DOHH2 (cell line): ENCODE data around the gene LHFPL4.
"Not testable (repeated sequence)": the region's sequence is repeated elsewhere in the genome, so short reads cannot be mapped to it uniquely, and the experiment has no call there.

Experiments
- H3F3A ChIP-seq: fragments of 200-600 bp; sonication (generic), shearing (Covaris generic); 2 replicates; pipeline ENCODE4 v1.6.0; 2016; ENCODE audit warnings: antibody characterized with exemption, mild to moderate bottlenecking; ENCODE audit not compliant: control insufficient read depth, insufficient read depth
- H3K27ac ChIP-seq: fragments of 200-600 bp; sonication (generic); 2 replicates; pipeline ENCODE4 v1.5.1; 2014; ENCODE audit warnings: low read depth, mild to moderate bottlenecking, low read length, moderate library complexity
- H3K27me3 ChIP-seq: fragments of 200-600 bp; sonication (generic); 2 replicates; pipeline ENCODE4 v1.6.1; 2014; ENCODE audit warnings: mild to moderate bottlenecking, low read length, mixed read lengths; ENCODE audit not compliant: control insufficient read depth
- H3K36me3 ChIP-seq: fragments of 200-600 bp; sonication (generic); 2 replicates; pipeline ENCODE4 v1.6.1; 2014; ENCODE audit warnings: mild to moderate bottlenecking, low read length, moderate library complexity, mixed read lengths; ENCODE audit not compliant: control insufficient read depth
- H3K4me1 ChIP-seq: fragments of 200-600 bp; sonication (generic); 2 replicates; pipeline ENCODE4 v1.6.1; 2014; ENCODE audit warnings: mild to moderate bottlenecking, low read length, mixed read lengths; ENCODE audit not compliant: control insufficient read depth
- H3K4me2 ChIP-seq: fragments of 200-600 bp; sonication (generic); 2 replicates; pipeline ENCODE4 v1.6.0; 2014; ENCODE audit warnings: mild to moderate bottlenecking, low read length, moderate library complexity
- H3K4me3 ChIP-seq: fragments of 200-600 bp; sonication (generic); 2 replicates; pipeline ENCODE4 v1.5.1; 2014; ENCODE audit warnings: mild to moderate bottlenecking, low read length, mixed read lengths
- H3K79me2 ChIP-seq: fragments of 200-600 bp; sonication (generic); 2 replicates; pipeline ENCODE4 v1.6.1; 2014; ENCODE audit warnings: mild to moderate bottlenecking, low read length, mixed read lengths; ENCODE audit not compliant: control insufficient read depth
- H3K9me2 ChIP-seq: fragments of 200-600 bp; sonication (generic); replicated peaks from 2 replicates; pipeline ENCODE4 v1.6.1; 2014; ENCODE audit warnings: mild to moderate bottlenecking, low read length, mixed read lengths; ENCODE audit not compliant: control insufficient read depth
- H3K9me3 ChIP-seq: fragments of 200-600 bp; sonication (generic); 2 replicates; pipeline ENCODE4 v1.6.1; 2014; ENCODE audit warnings: antibody characterized with exemption, low read length, mixed read lengths; ENCODE audit not compliant: control insufficient read depth, insufficient read depth
- H4K20me1 ChIP-seq: fragments of 200-600 bp; sonication (generic); 2 replicates; pipeline ENCODE4 v1.6.0; 2014; ENCODE audit warnings: low read depth, mild to moderate bottlenecking, antibody characterized with exemption, low read length, moderate library complexity; ENCODE audit not compliant: control insufficient read depth, insufficient read depth
- EZH2phosphoT487 ChIP-seq: fragments of 200-600 bp; sonication (generic); IDR thresholded peaks from 2 replicates; pipeline ENCODE4 v1.6.1; 2017; ENCODE audit warnings: borderline replicate concordance, mild to moderate bottlenecking, antibody characterized with exemption, low read length, moderate library complexity, mixed read lengths
- TF ChIP-seq, protein P1 (sequence below): fragments of 200-600 bp; sonication (generic); IDR thresholded peaks from one replicate; pipeline ENCODE4 v1.5.1; 2014; ENCODE audit warnings: antibody characterized with exemption, mild to moderate bottlenecking, low read depth, low read length; ENCODE audit not compliant: poor library complexity, severe bottlenecking

LHFPL4 gene

DNA sequence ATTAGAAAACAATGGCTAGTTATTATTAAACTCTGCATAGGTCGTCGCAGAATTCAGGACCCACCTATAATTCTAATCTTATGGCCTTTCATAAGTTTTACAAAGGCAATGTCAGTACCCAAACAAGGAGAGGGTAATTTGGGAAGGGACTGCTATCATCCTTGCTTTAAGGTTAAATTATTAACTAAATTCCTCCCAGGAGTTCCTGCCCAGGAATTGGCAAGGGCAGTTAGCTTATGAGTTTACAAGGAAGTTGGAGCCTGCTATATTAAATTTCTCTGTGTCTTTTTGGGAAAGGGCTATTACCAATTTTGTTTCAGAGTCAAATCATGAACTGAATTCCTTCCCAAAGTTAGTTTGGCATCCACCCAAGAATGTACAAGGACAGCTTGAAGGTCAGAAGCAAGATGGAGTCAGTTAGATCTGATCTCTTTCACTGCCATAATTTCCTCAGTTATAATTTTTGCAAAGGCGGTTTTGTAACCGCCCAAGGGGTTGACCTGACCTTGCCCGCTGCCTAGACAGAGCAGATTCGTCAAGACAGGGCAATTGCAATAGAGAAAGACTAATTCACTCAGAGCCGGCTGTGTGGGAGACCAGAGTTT lies 45.3 kb upstream of the LHFPL4 start:
- no peak for TF ChIP-seq EZH2phosphoT487
- TF ChIP-seq, protein P1, sequence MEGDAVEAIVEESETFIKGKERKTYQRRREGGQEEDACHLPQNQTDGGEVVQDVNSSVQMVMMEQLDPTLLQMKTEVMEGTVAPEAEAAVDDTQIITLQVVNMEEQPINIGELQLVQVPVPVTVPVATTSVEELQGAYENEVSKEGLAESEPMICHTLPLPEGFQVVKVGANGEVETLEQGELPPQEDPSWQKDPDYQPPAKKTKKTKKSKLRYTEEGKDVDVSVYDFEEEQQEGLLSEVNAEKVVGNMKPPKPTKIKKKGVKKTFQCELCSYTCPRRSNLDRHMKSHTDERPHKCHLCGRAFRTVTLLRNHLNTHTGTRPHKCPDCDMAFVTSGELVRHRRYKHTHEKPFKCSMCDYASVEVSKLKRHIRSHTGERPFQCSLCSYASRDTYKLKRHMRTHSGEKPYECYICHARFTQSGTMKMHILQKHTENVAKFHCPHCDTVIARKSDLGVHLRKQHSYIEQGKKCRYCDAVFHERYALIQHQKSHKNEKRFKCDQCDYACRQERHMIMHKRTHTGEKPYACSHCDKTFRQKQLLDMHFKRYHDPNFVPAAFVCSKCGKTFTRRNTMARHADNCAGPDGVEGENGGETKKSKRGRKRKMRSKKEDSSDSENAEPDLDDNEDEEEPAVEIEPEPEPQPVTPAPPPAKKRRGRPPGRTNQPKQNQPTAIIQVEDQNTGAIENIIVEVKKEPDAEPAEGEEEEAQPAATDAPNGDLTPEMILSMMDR = no peak
- no peaks in the 10 kb centered on the region for H3K4me1 ChIP-seq
- H3F3A ChIP-seq = no peaks in the 10 kb centered on the region
- H3K79me2 ChIP-seq = no peaks in the 10 kb centered on the region
- H3K9me3 ChIP-seq = no peaks in the 10 kb centered on the region
- H4K20me1 ChIP-seq = no peaks in the 10 kb centered on the region
- no peak overlapping the region for H3K4me3 ChIP-seq
- H3K9me2 ChIP-seq = no peaks in the 10 kb centered on the region
- H3K36me3 ChIP-seq = no peaks in the 10 kb centered on the region
- no peaks in the 10 kb centered on the region; the same call in none of the 2 replicates for H3K27me3 ChIP-seq
- H3K27ac ChIP-seq = no peak overlapping the region
- H3K4me2 ChIP-seq = no peak overlapping the region

DNA sequence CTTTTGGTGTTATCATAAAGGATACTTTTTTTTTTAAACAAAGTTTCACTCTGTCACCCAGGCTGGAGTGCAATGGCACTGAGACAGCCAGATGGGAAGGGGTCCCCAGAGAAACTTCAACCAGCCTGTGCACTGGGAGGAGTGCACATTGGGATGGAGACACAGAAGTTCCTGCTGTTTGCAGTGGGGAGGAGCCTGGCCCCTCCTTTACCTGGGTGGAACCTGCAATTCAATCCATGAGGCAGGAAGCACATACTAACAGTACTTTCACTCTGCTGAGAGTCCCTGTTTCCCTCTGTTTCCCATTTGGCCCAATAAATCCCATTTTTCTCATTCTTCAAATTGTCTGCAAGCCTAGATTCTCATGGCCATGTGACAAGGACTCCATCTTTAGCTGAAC lies 42.3 kb upstream of the LHFPL4 start:
- no peaks in the 10 kb centered on the region for H3K9me3 ChIP-seq
- H3F3A ChIP-seq = no peaks in the 10 kb centered on the region
- H3K9me2 ChIP-seq = no peaks in the 10 kb centered on the region
- H3K27me3 ChIP-seq = no peaks in the 10 kb centered on the region; the same call in none of the 2 replicates
- H3K79me2 ChIP-seq = no peaks in the 10 kb centered on the region
- H3K4me2 ChIP-seq = no peak overlapping the region
- H3K4me1 ChIP-seq = no peaks in the 10 kb centered on the region
- no peaks in the 10 kb centered on the region for H3K36me3 ChIP-seq
- TF ChIP-seq, protein P1 = no peak
- TF ChIP-seq EZH2phosphoT487 = no peak
- H3K27ac ChIP-seq = no peak overlapping the region
- H3K4me3 ChIP-seq = no peak overlapping the region
- H4K20me1 ChIP-seq = no peaks in the 10 kb centered on the region

DNA sequence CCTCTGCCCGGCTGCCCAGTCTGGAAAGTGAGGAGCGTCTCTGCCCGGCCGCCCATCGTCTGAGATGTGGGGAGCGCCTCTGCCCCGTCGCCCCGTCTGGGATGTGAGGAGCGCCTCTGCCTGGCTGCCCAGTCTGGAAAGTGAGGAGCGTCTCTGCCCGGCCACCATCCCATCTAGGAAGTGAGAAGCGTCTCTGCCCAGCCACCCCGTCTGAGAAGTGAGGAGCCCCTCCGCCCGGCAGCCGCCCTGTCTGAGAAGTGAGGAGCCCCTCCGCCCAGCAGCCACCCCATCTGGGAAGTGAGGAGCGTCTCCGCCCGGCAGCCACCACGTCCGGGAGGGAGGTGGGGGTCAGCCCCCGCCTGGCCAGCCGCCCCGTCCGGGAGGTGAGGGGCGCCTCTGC lies 38.2 kb upstream of the LHFPL4 start:
- H3K4me2 ChIP-seq, H3K9me3 ChIP-seq, H4K20me1 ChIP-seq, H3F3A ChIP-seq, H3K27ac ChIP-seq, H3K4me3 ChIP-seq, H3K9me2 ChIP-seq, H3K36me3 ChIP-seq, H3K27me3 ChIP-seq, H3K79me2 ChIP-seq, H3K4me1 ChIP-seq: not testable (repeated sequence)

DNA sequence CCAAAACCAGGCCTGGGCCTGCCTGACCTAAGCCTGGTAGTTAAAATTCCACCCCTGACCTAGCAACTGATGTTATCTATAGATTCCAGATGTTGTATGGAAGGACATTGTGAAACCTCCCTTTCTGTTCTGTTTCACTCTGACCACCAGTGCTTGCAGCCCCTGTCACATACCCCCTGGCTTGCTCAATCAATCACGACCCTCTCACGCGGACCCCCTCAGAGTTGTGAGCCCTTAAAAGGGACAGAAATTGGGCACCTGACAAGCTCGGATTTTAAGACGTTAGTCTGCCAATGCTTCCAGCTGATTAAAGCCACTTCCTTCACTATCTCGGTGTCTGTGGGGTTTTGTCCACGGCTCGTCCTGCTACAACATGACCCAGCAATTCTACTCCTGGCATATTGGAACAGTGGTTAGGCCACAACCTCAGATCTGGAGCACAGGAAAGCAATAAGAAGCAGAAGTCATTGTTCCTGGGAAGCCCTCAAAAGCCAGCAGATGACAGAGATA lies 36.7 kb upstream of the LHFPL4 start:
- H3K27me3 ChIP-seq = 0 out of 2 replicates have a peak, but pooled peaks cover 2% of the 10 kb centered on the region
- no peaks in the 10 kb centered on the region for H3K9me2 ChIP-seq
- no peaks in the 10 kb centered on the region for H3K9me3 ChIP-seq
- H3K27ac ChIP-seq = no peak overlapping the region
- H3K4me3 ChIP-seq = no peak overlapping the region
- TF ChIP-seq EZH2phosphoT487 = no peak
- TF ChIP-seq, protein P1 = no peak
- H3K36me3 ChIP-seq = no peaks in the 10 kb centered on the region
- no peaks in the 10 kb centered on the region for H3K79me2 ChIP-seq
- H3F3A ChIP-seq = no peaks in the 10 kb centered on the region
- no peak overlapping the region for H3K4me2 ChIP-seq
- no peaks in the 10 kb centered on the region for H3K4me1 ChIP-seq
- H4K20me1 ChIP-seq = no peaks in the 10 kb centered on the region
